GM19468 (cell line): ENCODE results near the gene PCDHGA1.
"Not testable (repeated sequence)": the region's sequence is repeated elsewhere in the genome, so short reads cannot be mapped to it uniquely, and the experiment has no call there.

ENCODE experiments used
- ATAC-seq: cut with Tn5 transposase; IDR thresholded peaks from one replicate; pipeline ENCODE4 v1.9.1; 2021; ENCODE audit warnings: mild to moderate bottlenecking, moderate library complexity, moderate number of reproducible peaks; ENCODE audit not compliant: unreplicated experiment; ENCODE audit errors: extremely low read depth

PCDHGA1 gene

GRCh38 chr5:141432726-141433125 is 102.4 kb downstream of the PCDHGA1 start:
- not testable (repeated sequence) for ATAC-seq

DNA sequence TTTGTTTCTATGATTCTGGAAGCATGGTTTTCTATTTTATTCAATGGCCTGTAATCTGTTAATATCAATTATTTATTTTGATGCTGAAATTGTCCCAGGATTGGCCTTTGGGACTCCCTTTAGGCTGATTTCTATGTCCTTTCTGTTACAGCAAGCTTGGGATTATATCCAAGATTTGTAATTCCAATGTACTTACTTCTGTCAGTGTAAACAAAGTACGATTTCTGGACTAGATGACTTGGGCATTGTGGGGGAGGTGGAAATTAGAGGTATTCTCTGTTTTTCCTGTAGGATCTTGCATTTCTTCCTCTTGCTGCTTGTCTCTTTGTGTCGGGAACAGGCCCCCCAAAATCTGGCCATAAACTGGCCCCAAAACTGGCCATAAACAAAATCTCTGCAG is 103.7 kb downstream of the PCDHGA1 start:
- no peak for ATAC-seq

DNA sequence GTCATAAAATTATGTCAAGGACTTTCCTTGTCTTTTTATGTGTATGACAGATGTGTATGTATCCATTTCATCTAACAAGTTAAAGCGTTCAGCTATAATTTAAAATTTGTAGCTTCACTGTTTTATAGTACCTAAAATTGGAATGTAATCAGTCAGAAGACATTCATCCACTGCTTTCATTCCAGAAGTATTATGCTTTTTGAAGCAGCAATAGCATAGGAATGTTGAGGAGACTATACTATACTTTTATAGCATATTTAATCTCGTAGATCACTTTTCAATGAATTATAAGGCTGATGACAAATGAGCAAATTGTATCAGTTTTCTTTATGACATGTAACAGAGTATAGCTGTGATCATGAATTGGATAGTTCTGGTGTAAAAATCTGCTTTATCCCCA is 106.9 kb downstream of the PCDHGA1 start:
- no peak for ATAC-seq

DNA sequence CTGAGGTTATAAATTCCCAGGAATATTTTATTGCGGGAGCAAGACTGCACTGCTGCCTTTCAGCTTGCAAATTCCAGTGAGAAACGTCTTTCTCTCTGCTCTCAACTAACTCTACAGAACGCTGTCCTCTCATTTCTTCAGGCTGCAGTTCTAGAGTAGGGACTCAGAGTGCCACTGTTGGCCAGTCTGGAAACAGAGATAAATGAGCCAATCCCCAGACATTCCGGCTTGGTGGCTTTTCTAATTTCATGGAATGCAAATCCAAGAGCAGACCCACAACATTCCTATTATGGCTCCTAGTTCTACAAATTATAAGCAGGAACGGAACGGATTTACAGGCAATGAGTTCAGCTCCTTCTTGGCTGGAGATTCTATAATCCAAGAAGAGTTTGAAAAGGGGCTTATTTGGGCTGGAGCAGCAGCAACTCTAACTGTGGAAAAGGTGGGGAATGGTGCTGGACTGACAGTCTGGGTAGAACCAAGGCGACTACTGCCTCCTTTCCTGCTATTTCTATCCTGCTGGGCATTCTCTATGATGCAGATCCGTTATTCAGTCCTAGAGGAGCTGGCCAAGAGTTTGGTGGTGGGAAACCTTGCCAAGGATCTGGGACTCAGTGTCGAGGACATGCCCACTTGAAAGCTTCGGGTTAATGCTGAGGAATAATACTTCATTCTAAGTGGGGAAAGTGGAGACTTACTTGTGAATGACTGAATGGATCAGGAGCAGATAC is 109.3 kb downstream of the PCDHGA1 start:
- ATAC-seq = no peak

GRCh38 chr5:141440341-141440740 is 110.0 kb downstream of the PCDHGA1 start:
- ATAC-seq = no peak

GRCh38 chr5:141441571-141442170 is 111.4 kb downstream of the PCDHGA1 start:
- no peak for ATAC-seq

GRCh38 chr5:141465351-141465750 is 135.0 kb downstream of the PCDHGA1 start:
- no peak for ATAC-seq

DNA sequence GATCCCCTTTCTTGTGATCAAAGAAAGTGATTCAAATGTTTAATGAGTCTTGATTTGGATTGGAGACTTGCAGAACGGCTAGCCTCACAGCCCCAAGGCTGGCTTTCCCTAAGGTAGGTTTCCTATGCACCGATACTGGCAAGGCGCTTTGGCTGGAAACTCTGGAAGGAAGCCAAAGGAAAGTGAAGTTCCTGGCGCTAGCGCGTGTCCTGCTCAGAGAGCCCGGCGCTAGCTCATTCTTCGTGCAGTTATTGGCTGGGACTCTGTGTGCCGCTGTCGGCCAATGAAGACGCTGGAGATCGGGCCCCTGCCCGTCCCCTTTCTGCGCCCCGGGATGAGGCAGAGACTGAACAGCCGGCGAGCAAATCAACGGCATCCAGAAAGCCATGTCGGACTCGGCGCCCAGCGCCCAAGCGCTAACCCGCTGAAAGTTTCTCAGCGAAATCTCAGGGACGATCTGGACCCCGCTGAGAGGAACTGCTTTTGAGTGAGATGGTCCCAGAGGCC is 145.4 kb downstream of the PCDHGA1 start, which contains the start of gene PCDHGC3:
TSS of gene PCDHGC3 (plus strand) at position 342 of the 507 bp plus-strand sequence. CDS start at position 493, 151 bp downstream.
- peak; percentile 97 for ATAC-seq

DNA sequence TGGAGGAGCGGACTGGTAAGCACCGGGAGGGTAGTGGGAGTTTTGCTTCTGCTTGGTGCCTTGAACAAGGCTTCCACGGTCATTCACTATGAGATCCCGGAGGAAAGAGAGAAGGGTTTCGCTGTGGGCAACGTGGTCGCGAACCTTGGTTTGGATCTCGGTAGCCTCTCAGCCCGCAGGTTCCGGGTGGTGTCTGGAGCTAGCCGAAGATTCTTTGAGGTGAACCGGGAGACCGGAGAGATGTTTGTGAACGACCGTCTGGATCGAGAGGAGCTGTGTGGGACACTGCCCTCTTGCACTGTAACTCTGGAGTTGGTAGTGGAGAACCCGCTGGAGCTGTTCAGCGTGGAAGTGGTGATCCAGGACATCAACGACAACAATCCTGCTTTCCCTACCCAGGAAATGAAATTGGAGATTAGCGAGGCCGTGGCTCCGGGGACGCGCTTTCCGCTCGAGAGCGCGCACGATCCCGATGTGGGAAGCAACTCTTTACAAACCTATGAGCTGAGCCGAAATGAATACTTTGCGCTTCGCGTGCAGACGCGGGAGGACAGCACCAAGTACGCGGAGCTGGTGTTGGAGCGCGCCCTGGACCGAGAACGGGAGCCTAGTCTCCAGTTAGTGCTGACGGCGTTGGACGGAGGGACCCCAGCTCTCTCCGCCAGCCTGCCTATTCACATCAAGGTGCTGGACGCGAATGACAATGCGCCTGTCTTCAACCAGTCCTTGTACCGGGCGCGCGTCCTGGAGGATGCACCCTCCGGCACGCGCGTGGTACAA is 146.0 kb downstream of the PCDHGA1 start:
- no peak for ATAC-seq

GRCh38 chr5:141477044-141477575 is 146.8 kb downstream of the PCDHGA1 start:
- no peak for ATAC-seq

GRCh38 chr5:141477815-141478214 is 147.5 kb downstream of the PCDHGA1 start:
- ATAC-seq = no peak

DNA sequence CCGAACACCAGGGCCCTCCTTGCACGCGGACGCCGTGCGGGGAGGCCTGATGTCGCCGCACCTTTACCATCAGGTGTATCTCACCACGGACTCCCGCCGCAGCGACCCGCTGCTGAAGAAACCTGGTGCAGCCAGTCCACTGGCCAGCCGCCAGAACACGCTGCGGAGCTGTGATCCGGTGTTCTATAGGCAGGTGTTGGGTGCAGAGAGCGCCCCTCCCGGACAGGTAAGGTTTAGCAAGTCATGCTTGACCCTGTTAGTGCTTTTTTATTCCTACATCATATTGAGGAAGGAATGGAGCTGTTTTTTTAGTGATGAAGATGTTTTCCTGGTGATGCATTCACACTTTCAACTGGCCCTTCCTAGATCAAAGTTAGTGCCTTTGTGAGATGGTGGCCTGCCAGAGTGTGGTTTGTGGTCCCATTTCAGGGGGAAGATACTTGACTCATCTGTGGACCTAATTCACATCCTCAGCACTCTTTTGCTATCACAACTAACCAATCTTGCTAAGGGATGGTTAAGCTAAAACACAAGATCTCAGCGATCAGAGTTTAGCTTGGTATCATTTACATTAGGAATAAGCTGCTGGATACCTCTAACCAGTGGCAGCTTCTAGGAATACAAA is 148.1 kb downstream of the PCDHGA1 start:
- no peak for ATAC-seq

DNA sequence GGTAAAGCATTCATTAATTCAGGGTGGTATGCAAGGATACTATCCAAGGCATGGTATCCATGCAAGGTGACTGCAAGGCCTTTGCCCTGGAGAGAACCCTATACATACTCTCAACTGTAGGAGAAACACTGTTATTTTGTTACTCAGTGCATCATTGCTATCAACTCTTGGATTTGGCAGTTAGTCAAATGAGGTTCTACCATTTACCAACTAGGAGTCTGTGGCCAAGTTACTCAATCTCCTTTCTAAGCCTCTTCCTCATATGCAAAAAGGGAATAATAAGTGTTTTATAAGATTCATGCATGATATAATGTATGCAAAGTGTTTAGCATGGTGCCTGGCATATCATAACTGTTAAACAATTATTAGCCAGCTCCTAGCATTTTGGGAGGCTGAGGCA is 149.5 kb downstream of the PCDHGA1 start:
- ATAC-seq = no peak

DNA sequence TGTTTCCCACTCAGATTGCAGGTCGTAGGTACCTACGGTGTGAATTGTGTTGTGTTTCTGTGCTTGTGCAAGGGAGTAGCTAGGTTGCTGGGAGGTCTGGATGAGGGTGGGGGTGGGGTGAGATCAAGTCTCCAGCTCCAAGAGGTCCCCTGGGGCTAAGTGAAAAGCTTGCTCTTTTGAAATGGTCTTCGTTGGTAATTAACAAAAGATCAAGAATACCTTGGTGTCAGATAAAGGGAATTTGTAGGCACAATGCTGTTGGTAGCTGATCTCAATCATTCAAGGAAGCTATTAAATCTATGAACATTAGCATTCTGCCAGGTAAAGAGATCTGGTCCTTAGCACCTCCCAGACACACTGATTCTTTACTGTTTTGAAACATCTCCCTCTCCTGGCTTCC is 153.6 kb downstream of the PCDHGA1 start:
- no peak for ATAC-seq

- no peak for ATAC-seq
These were observed 154.0 kb downstream of the PCDHGA1 start for GRCh38 chr5:141484310-141484640.

DNA sequence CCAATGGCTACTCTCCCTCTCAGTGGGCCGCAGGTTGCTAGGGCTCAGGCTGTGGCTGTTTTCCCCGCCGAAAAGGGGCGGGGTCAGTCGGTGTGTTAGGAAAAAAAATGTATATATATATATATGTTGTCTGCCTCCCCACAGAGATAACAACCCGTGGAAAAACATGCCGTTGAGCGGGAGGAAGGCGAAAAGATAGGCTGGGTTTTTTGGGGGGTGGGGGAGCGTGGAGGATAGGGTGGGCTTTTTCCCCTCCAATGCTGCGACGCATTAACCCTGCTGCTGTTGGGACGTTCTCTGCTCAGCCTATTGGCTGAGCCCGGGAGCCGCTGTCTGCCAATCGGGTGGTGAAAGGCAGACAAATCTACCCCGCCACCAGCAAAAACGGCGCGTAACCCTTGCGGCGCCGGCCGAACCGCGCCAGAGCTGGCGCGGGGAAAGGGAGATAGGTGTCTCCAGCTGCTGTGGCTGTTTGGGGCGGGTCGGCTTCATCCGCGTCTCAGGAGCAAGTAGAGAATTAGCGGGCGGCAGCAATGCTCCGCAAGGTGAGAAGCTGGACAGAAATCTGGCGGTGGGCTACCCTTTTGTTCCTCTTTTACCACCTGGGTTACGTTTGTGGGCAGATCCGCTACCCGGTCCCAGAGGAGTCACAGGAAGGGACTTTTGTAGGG is 154.5 kb downstream of the PCDHGA1 start, which contains the start of gene PCDHGC4:
TSS of gene PCDHGC4 (plus strand) at position 390 of the 671 bp plus-strand sequence. CDS start at position 534, 144 bp downstream.
- ATAC-seq = no peak

GRCh38 chr5:141485321-141486055 is 155.2 kb downstream of the PCDHGA1 start:
- ATAC-seq = no peak

- no peak for ATAC-seq
These were observed 155.8 kb downstream of the PCDHGA1 start for GRCh38 chr5:141486091-141486490.

DNA sequence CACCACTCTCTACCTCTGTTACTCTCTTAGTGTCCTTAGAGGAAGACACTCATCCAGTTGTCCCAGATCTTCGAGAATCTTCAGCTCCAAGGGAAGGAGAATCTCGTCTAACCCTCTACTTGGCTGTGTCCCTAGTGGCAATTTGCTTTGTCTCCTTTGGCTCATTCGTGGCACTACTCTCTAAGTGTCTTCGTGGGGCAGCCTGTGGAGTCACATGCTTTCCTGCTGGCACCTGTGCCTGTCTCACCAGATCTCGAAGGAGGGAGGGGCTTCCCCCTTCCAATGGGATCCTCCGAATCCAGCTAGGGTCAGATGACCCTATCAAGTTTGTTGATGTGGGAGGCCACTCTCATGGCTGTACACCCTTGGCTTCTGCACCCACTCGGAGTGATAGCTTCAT is 156.8 kb downstream of the PCDHGA1 start:
- ATAC-seq = no peak
